Spinal cord (tissue), 10 donors: Measurements from ENCODE around the gene ADSL. TPM values are rescaled to one million over a fixed set of nuclear protein-coding genes. Genes with fewer than 3 reads are reported as not detected.

Experiments used
- DNase-seq, 6 donors: peaks; one replicate each; pipeline versions ENCODE4 v3.0.0 to v3.0.0-alpha.2; 2013 to 2015; ENCODE audit warnings: low spot score in 6 of 6, low read depth in 4 of 6
- H3K27ac ChIP-seq: one replicate; pipeline ENCODE4 v1.5.1; 2013; ENCODE audit warnings: low read depth, low read length, control low read depth
- H3K27me3 ChIP-seq: one replicate; pipeline ENCODE4 v1.6.1; 2013; ENCODE audit warnings: low read length; ENCODE audit not compliant: control insufficient read depth, insufficient read depth
- H3K36me3 ChIP-seq: one replicate; pipeline ENCODE4 v1.6.1; 2013; ENCODE audit warnings: low read length; ENCODE audit not compliant: control insufficient read depth, insufficient read depth
- H3K4me1 ChIP-seq: one replicate; pipeline ENCODE4 v1.6.1; 2013; ENCODE audit warnings: low read length; ENCODE audit not compliant: control insufficient read depth, insufficient read depth
- H3K4me3 ChIP-seq: one replicate; pipeline ENCODE4 v1.5.1; 2013; ENCODE audit warnings: low read depth, low read length, control low read depth
- H3K9me3 ChIP-seq: one replicate; pipeline ENCODE4 v1.6.1; 2013; ENCODE audit warnings: low read length; ENCODE audit not compliant: control insufficient read depth, insufficient read depth
- WGBS: methylation state at CpG from one replicate; pipeline ENCODE4 v1.1.5; 2013; ENCODE audit warnings: missing lambda C conversion rate; ENCODE audit not compliant: insufficient coverage; 5-methylcytosine and 5-hydroxymethylcytosine counted together
- polyA plus RNA-seq, 2 donors: library from polyadenylated mRNA; unstranded; fragments of 120-200 nt; gene quantifications; one replicate each; pipeline ENCODE4 v1.2.1, GENCODE V29; 2013; ENCODE audit not compliant: insufficient read length in 2 of 2
- total RNA-seq, 2 donors: library from RNA; depleted of rRNA in 1 of 2; stranded (reverse); fragments of 120-200 nt in 1 of 2; fragments of >200 nt in 1 of 2; gene quantifications; one replicate each; pipeline versions ENCODE4 v1.2.3 to v1.2.4, GENCODE V29; 2013 to 2014
- donor health status: healthy.

ADSL gene
- total and polyA plus RNA-seq, 4 donors: 50.3 to 77.2 (median 64.2) TPM

DNA sequence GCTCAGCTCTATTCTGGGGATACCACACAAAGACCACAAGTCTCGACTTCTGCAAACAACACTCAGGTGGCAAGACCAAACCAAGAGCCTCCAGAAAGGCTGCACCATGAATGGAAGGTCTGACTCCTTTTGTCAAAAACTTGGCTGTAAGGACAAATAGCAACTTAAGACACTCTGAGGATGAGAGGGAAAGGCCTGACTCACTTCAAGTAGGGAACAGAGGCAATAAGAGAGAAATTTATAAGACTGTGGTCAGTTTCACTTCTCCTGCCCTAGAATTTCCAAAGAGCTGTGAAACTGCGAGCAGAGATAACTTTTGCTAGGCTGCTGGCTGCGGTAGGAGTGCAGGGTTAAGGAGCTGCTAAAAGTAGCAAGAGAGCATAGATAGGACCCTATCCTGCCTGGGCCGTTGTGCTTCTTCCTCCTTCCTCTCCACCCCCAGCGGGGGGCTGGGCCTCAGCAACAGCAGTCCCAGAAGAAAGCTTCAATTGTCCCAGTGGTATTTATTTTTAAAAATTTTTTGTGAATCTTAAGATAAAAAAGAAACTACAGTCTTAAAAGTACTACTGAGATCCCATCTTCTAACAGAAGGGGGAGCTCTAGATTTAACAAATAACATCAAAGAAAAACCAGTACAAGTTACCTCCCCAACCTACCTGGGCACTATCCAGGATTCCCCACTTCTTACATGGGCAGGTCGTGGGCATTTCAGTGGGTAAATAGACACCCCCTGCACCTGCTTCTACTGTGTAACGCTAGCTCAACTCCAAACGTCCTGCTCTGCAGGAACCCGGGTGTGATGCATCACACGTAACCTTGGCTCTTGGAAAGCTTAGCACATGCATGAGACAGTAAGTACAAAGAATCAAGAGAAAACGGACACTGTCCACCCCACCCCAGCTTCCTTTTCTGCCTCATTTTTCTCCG, 90.5 kb downstream of the ADSL start:
- peaks cover 8% of the 10 kb centered on the region for H3K4me1 ChIP-seq
- H3K27ac ChIP-seq: peak overlapping the region; percentile 64
- no peaks in the 10 kb centered on the region for H3K9me3 ChIP-seq
- no peaks in the 10 kb centered on the region for H3K27me3 ChIP-seq
- WGBS: 36% methylated on average over 10 of the region's 12 CpGs
- H3K4me3 ChIP-seq: peak overlapping the region; percentile 16
- no peaks in the 10 kb centered on the region for H3K36me3 ChIP-seq
- peak; percentile 35 to 89 (median 45) for DNase-seq

Other genes starting within 250 kb of the ADSL start
- 10 to 100 TPM; 36.0 to 38.7 TPM for gene TNRC6B, start 168.6 kb upstream of the ADSL start, total RNA-seq
- 10 to 100 TPM; 16.7 to 17.0 TPM for gene TNRC6B, start 168.6 kb upstream of the ADSL start, polyA plus RNA-seq
- gene SGSM3, start 24.1 kb downstream of the ADSL start, total RNA-seq: 10 to 100 TPM; 40.9 to 59.6 TPM
- gene SGSM3, start 24.1 kb downstream of the ADSL start, polyA plus RNA-seq: 10 to 100 TPM; 80.5 to 94.4 TPM